Gastrocnemius medialis (tissue), 4 donors: Measurements from ENCODE around the gene CCDC33.

Experiments used
- CTCF ChIP-seq, 5 experiments: fragments of 450-650 bp in 3 of 5; fragments of 200-600 bp in 2 of 5; sonication (generic) in 2 of 5; IDR thresholded peaks in 4 of 5; conservative IDR thresholded peaks in 1 of 5; 1 replicate in 4 of 5; 2 replicates in 1 of 5; pipeline ENCODE4 v1.5.1; 2016 to 2019; ENCODE audit warnings: antibody characterized with exemption in 5 of 5, mild to moderate bottlenecking in 3 of 5, moderate library complexity in 3 of 5
- POLR2A ChIP-seq, 2 donors: fragments of 450-650 bp; IDR thresholded peaks; one replicate each; pipeline ENCODE4 v1.6.1; 2017; ENCODE audit warnings: antibody characterized with exemption in 2 of 2, mild to moderate bottlenecking in 2 of 2, moderate library complexity in 2 of 2

- TF ChIP-seq CTCF (IDR thresholded peaks at IDR 0.05 in 4 of 5, conservative IDR thresholded peaks at IDR 0.05 in 1 of 5) = no peak
- no peak for TF ChIP-seq POLR2A (IDR thresholded peaks at IDR 0.05)
These were observed 28.0 kb downstream of the CCDC33 start for GRCh38 chr15:74264081-74264501.
